HCEC 1CT (cell line): ENCODE measurements around the gene SLC16A5.
"Not testable (repeated sequence)": the region's sequence is repeated elsewhere in the genome, so short reads cannot be mapped to it uniquely, and the experiment has no call there.

ENCODE experiments used
- DNase-seq: peaks from one replicate; pipeline ENCODE4 v3.0.0-alpha.2; 2017

Gene SLC16A5

GRCh38 chr17:75087558-75088453, at the start of gene SLC16A5:
Gene SLC16A5, plus strand, starts transcription at chr17:75087954. Its CDS starts 5,683 bp downstream, at chr17:75093637.
- peak; percentile 82 for DNase-seq

GRCh38 chr17:75039238-75039637, 48.5 kb upstream of the SLC16A5 start:
- no peak for DNase-seq

- DNase-seq: no peak
Observed at GRCh38 chr17:75041656-75042280, 46.0 kb upstream of the SLC16A5 start.

GRCh38 chr17:75043789-75044188, 44.0 kb upstream of the SLC16A5 start:
- not testable (repeated sequence) for DNase-seq

GRCh38 chr17:75044716-75045115, 43.0 kb upstream of the SLC16A5 start:
- no peak for DNase-seq

- DNase-seq: not testable (repeated sequence)
Observed at GRCh38 chr17:75045946-75046406, 41.8 kb upstream of the SLC16A5 start.

- DNase-seq: peak; percentile 96
Observed at GRCh38 chr17:75046407-75047289, 41.1 kb upstream of the SLC16A5 start, which contains the start of the genes ATP5PD and KCTD2. Gene ATP5PD, minus strand, starts transcription at chr17:75046969. Its CDS starts 4,319 bp downstream, at chr17:75042650. Gene KCTD2, plus strand, starts transcription at chr17:75047225. Its CDS starts 26 bp downstream, at chr17:75047251.

- DNase-seq: no peak
Observed at GRCh38 chr17:75047398-75048098, 40.2 kb upstream of the SLC16A5 start.

GRCh38 chr17:75048249-75048878, 39.4 kb upstream of the SLC16A5 start:
- no peak for DNase-seq

- no peak for DNase-seq
Observed at GRCh38 chr17:75049057-75049456, 38.7 kb upstream of the SLC16A5 start.

GRCh38 chr17:75049706-75050105, 38.0 kb upstream of the SLC16A5 start:
- DNase-seq: no peak

GRCh38 chr17:75051941-75052340, 35.8 kb upstream of the SLC16A5 start:
- no peak for DNase-seq

GRCh38 chr17:75059369-75060345, 28.1 kb upstream of the SLC16A5 start:
- DNase-seq: peak; percentile 43

GRCh38 chr17:75060434-75061054, 27.2 kb upstream of the SLC16A5 start:
- DNase-seq: no peak

- no peak for DNase-seq
Observed at GRCh38 chr17:75061055-75061438, 26.7 kb upstream of the SLC16A5 start.

- DNase-seq: no peak
Observed at GRCh38 chr17:75061618-75062017, 26.1 kb upstream of the SLC16A5 start.

GRCh38 chr17:75063201-75063600, 24.6 kb upstream of the SLC16A5 start:
- DNase-seq: no peak

- no peak for DNase-seq
Observed at GRCh38 chr17:75063626-75064025, 24.1 kb upstream of the SLC16A5 start.

GRCh38 chr17:75064040-75064439, 23.7 kb upstream of the SLC16A5 start:
- DNase-seq: no peak

- no peak for DNase-seq
Observed at GRCh38 chr17:75064460-75064859, 23.3 kb upstream of the SLC16A5 start.
